HL-60 (cell line): Measurements from ENCODE around the gene BAG2.

Experiments
- GABPA ChIP-seq: IDR thresholded peaks from 2 replicates; pipeline ENCODE4 v1.6.1; 2012; ENCODE audit warnings: low read depth
- POLR2AphosphoS5 ChIP-seq: IDR thresholded peaks from 2 replicates; pipeline ENCODE4 v1.6.1; 2012; ENCODE audit warnings: low read depth
- SPI1 ChIP-seq: IDR thresholded peaks from 2 replicates; pipeline ENCODE4 v1.6.1; 2012; ENCODE audit warnings: low read depth, mild to moderate bottlenecking, borderline replicate concordance
- TF ChIP-seq, protein P1 (sequence below): IDR thresholded peaks from one replicate; pipeline ENCODE4 v1.5.1; 2011; ENCODE audit warnings: low read length, control low read depth, inconsistent platforms; ENCODE audit not compliant: insufficient read depth
- TF ChIP-seq, protein P2 (sequence below): IDR thresholded peaks from 2 replicates; pipeline ENCODE4 v1.6.1; 2012; ENCODE audit warnings: low read depth; ENCODE audit not compliant: insufficient replicate concordance

DNA sequence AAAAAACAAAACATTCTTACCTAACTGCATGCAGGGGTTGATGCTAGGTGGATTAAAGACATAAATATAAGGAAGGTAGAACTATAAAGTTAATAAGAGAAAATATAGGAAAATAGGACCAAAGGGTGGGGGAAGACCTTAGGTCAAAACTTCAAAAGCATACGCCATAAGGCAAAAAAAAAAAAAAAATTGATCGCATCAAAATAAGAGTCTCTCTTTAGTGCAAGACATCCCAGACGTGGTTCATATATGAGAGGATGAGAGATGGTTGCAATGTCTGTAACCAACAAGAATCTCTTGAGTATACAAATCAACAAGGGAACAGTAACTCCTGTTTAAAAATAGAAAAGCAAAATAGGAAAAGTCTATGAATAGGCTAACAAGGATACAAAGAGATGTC, 8.5 kb downstream of the BAG2 start:
- TF ChIP-seq, protein P1, sequence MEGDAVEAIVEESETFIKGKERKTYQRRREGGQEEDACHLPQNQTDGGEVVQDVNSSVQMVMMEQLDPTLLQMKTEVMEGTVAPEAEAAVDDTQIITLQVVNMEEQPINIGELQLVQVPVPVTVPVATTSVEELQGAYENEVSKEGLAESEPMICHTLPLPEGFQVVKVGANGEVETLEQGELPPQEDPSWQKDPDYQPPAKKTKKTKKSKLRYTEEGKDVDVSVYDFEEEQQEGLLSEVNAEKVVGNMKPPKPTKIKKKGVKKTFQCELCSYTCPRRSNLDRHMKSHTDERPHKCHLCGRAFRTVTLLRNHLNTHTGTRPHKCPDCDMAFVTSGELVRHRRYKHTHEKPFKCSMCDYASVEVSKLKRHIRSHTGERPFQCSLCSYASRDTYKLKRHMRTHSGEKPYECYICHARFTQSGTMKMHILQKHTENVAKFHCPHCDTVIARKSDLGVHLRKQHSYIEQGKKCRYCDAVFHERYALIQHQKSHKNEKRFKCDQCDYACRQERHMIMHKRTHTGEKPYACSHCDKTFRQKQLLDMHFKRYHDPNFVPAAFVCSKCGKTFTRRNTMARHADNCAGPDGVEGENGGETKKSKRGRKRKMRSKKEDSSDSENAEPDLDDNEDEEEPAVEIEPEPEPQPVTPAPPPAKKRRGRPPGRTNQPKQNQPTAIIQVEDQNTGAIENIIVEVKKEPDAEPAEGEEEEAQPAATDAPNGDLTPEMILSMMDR = no peak
- TF ChIP-seq, protein P2, sequence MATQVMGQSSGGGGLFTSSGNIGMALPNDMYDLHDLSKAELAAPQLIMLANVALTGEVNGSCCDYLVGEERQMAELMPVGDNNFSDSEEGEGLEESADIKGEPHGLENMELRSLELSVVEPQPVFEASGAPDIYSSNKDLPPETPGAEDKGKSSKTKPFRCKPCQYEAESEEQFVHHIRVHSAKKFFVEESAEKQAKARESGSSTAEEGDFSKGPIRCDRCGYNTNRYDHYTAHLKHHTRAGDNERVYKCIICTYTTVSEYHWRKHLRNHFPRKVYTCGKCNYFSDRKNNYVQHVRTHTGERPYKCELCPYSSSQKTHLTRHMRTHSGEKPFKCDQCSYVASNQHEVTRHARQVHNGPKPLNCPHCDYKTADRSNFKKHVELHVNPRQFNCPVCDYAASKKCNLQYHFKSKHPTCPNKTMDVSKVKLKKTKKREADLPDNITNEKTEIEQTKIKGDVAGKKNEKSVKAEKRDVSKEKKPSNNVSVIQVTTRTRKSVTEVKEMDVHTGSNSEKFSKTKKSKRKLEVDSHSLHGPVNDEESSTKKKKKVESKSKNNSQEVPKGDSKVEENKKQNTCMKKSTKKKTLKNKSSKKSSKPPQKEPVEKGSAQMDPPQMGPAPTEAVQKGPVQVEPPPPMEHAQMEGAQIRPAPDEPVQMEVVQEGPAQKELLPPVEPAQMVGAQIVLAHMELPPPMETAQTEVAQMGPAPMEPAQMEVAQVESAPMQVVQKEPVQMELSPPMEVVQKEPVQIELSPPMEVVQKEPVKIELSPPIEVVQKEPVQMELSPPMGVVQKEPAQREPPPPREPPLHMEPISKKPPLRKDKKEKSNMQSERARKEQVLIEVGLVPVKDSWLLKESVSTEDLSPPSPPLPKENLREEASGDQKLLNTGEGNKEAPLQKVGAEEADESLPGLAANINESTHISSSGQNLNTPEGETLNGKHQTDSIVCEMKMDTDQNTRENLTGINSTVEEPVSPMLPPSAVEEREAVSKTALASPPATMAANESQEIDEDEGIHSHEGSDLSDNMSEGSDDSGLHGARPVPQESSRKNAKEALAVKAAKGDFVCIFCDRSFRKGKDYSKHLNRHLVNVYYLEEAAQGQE = no peak
- no peak for TF ChIP-seq GABPA
- no peak for TF ChIP-seq POLR2AphosphoS5
- no peak for TF ChIP-seq SPI1
